Measurements from ENCODE around the gene RAB28. TPM values are rescaled to one million over a fixed set of nuclear protein-coding genes. Genes with fewer than 3 reads are reported as not detected.

RAB28 gene
- total and polyA plus RNA-seq, 2 experiments from 2014 or later: 15.3 to 23.9 TPM

GRCh38 chr4:13470379-13470778 is 13.8 kb downstream of the RAB28 start:
- peaks cover 2% of the 10 kb centered on the region for H3K27me3 Mint-ChIP-seq (ENCODE audit: insufficient read depth, low read depth, poor library complexity)
- no peak overlapping the region for H3K27ac Mint-ChIP-seq
- no peaks in the 10 kb centered on the region for H3K27me3 ChIP-seq (ENCODE audit: insufficient read depth)

More at GRCh38 chr4:13470379-13470778, 13.8 kb downstream of the RAB28 start:
- no peak overlapping the region for H3K4me2 ChIP-seq
- no peak for DNase-seq (ENCODE audit: low spot score)
- no peaks in the 10 kb centered on the region for H3F3A ChIP-seq (replicated peaks; ENCODE audit: low read depth)
- no peak for ATAC-seq
- no peak overlapping the region for H3K27ac ChIP-seq (ENCODE audit: low read depth)
- no peak overlapping the region for H2AFZ ChIP-seq
- Mint-ChIP-seq H3K36me3 (ENCODE audit: low read depth) (peaks cover 5% of the 10 kb centered on the region; the same call in 1 of the 3 replicates), H3K9me3 (no peaks in the 10 kb centered on the region), H3K4me1 (no peaks in the 10 kb centered on the region), H3K4me3 (no peak overlapping the region)
- H3K36me3 ChIP-seq (ENCODE audit: insufficient read depth): no peaks in the 10 kb centered on the region
- no peaks in the 10 kb centered on the region; the same call in none of the 2 replicates for H4K20me1 ChIP-seq (replicated peaks; ENCODE audit: insufficient read depth)
- TF ChIP-seq EZH2phosphoT487 (IDR thresholded peaks at IDR 0.05; ENCODE audit: unreplicated experiment): no peak
- no peak for TF ChIP-seq ZNF114 (CRISPR knock-in tag; IDR thresholded peaks at IDR 0.05)
- TF ChIP-seq, protein P1, sequence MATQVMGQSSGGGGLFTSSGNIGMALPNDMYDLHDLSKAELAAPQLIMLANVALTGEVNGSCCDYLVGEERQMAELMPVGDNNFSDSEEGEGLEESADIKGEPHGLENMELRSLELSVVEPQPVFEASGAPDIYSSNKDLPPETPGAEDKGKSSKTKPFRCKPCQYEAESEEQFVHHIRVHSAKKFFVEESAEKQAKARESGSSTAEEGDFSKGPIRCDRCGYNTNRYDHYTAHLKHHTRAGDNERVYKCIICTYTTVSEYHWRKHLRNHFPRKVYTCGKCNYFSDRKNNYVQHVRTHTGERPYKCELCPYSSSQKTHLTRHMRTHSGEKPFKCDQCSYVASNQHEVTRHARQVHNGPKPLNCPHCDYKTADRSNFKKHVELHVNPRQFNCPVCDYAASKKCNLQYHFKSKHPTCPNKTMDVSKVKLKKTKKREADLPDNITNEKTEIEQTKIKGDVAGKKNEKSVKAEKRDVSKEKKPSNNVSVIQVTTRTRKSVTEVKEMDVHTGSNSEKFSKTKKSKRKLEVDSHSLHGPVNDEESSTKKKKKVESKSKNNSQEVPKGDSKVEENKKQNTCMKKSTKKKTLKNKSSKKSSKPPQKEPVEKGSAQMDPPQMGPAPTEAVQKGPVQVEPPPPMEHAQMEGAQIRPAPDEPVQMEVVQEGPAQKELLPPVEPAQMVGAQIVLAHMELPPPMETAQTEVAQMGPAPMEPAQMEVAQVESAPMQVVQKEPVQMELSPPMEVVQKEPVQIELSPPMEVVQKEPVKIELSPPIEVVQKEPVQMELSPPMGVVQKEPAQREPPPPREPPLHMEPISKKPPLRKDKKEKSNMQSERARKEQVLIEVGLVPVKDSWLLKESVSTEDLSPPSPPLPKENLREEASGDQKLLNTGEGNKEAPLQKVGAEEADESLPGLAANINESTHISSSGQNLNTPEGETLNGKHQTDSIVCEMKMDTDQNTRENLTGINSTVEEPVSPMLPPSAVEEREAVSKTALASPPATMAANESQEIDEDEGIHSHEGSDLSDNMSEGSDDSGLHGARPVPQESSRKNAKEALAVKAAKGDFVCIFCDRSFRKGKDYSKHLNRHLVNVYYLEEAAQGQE (IDR thresholded peaks at IDR 0.05; ENCODE audit: unreplicated experiment): no peak
- TF ChIP-seq CREB1 (CRISPR knock-in tag; IDR thresholded peaks at IDR 0.05; ENCODE audit: low read depth): no peak
- TF ChIP-seq, protein P2, sequence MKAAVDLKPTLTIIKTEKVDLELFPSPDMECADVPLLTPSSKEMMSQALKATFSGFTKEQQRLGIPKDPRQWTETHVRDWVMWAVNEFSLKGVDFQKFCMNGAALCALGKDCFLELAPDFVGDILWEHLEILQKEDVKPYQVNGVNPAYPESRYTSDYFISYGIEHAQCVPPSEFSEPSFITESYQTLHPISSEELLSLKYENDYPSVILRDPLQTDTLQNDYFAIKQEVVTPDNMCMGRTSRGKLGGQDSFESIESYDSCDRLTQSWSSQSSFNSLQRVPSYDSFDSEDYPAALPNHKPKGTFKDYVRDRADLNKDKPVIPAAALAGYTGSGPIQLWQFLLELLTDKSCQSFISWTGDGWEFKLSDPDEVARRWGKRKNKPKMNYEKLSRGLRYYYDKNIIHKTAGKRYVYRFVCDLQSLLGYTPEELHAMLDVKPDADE (IDR thresholded peaks at IDR 0.05): no peak
- TF ChIP-seq JUNB (IDR thresholded peaks at IDR 0.05; ENCODE audit: unreplicated experiment): no peak
- no peak for TF ChIP-seq STAT1 (IDR thresholded peaks at IDR 0.05; ENCODE audit: unreplicated experiment)
- TF ChIP-seq NANOG (IDR thresholded peaks at IDR 0.05; ENCODE audit: borderline replicate concordance): no peak
- TF ChIP-seq CTCF (conservative IDR thresholded peaks at IDR 0.05; ENCODE audit: low read depth in 2 of 2): no peak
- TF ChIP-seq EZH2 (IDR thresholded peaks at IDR 0.05; ENCODE audit: low read depth, unreplicated experiment): no peak
- no peak for TF ChIP-seq ZNF331 (CRISPR knock-in tag; IDR thresholded peaks at IDR 0.05; ENCODE audit: low read depth)
- TF ChIP-seq, protein P3, sequence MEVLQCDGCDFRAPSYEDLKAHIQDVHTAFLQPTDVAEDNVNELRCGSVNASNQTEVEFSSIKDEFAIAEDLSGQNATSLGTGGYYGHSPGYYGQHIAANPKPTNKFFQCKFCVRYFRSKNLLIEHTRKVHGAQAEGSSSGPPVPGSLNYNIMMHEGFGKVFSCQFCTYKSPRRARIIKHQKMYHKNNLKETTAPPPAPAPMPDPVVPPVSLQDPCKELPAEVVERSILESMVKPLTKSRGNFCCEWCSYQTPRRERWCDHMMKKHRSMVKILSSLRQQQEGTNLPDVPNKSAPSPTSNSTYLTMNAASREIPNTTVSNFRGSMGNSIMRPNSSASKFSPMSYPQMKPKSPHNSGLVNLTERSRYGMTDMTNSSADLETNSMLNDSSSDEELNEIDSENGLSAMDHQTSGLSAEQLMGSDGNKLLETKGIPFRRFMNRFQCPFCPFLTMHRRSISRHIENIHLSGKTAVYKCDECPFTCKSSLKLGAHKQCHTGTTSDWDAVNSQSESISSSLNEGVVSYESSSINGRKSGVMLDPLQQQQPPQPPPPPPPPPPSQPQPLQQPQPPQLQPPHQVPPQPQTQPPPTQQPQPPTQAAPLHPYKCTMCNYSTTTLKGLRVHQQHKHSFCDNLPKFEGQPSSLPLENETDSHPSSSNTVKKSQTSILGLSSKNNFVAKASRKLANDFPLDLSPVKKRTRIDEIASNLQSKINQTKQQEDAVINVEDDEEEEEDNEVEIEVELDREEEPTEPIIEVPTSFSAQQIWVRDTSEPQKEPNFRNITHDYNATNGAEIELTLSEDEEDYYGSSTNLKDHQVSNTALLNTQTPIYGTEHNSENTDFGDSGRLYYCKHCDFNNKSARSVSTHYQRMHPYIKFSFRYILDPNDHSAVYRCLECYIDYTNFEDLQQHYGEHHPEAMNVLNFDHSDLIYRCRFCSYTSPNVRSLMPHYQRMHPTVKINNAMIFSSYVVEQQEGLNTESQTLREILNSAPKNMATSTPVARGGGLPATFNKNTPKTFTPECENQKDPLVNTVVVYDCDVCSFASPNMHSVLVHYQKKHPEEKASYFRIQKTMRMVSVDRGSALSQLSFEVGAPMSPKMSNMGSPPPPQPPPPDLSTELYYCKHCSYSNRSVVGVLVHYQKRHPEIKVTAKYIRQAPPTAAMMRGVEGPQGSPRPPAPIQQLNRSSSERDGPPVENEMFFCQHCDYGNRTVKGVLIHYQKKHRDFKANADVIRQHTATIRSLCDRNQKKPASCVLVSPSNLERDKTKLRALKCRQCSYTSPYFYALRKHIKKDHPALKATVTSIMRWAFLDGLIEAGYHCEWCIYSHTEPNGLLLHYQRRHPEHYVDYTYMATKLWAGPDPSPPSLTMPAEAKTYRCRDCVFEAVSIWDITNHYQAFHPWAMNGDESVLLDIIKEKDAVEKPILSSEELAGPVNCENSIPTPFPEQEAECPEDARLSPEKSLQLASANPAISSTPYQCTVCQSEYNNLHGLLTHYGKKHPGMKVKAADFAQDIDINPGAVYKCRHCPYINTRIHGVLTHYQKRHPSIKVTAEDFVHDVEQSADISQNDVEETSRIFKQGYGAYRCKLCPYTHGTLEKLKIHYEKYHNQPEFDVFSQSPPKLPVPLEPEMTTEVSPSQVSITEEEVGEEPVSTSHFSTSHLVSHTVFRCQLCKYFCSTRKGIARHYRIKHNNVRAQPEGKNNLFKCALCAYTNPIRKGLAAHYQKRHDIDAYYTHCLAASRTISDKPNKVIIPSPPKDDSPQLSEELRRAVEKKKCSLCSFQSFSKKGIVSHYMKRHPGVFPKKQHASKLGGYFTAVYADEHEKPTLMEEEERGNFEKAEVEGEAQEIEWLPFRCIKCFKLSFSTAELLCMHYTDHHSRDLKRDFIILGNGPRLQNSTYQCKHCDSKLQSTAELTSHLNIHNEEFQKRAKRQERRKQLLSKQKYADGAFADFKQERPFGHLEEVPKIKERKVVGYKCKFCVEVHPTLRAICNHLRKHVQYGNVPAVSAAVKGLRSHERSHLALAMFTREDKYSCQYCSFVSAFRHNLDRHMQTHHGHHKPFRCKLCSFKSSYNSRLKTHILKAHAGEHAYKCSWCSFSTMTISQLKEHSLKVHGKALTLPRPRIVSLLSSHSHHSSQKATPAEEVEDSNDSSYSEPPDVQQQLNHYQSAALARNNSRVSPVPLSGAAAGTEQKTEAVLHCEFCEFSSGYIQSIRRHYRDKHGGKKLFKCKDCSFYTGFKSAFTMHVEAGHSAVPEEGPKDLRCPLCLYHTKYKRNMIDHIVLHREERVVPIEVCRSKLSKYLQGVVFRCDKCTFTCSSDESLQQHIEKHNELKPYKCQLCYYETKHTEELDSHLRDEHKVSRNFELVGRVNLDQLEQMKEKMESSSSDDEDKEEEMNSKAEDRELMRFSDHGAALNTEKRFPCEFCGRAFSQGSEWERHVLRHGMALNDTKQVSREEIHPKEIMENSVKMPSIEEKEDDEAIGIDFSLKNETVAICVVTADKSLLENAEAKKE (CRISPR knock-in tag; IDR thresholded peaks at IDR 0.05): no peak
- no peak for TF ChIP-seq POLR2AphosphoS5 (IDR thresholded peaks at IDR 0.05; ENCODE audit: low read depth)
- H3K4me1 ChIP-seq (ENCODE audit: insufficient read depth): no peaks in the 10 kb centered on the region
- H3K79me2 ChIP-seq (replicated peaks; ENCODE audit: insufficient read depth): peaks cover 16% of the 10 kb centered on the region; the same call in 1 of the 2 replicates
- no peaks in the 10 kb centered on the region for H3K9me2 ChIP-seq (ENCODE audit: insufficient read depth)
- H3K4me3 ChIP-seq: no peak overlapping the region
